ENCODE measurements around the gene COL5A1. TPM values are rescaled to one million over a fixed set of nuclear protein-coding genes. Genes with fewer than 3 reads are reported as not detected.

Gene COL5A1
- total RNA-seq, 1 experiment from 2014 or later, result 9.5 TPM

DNA sequence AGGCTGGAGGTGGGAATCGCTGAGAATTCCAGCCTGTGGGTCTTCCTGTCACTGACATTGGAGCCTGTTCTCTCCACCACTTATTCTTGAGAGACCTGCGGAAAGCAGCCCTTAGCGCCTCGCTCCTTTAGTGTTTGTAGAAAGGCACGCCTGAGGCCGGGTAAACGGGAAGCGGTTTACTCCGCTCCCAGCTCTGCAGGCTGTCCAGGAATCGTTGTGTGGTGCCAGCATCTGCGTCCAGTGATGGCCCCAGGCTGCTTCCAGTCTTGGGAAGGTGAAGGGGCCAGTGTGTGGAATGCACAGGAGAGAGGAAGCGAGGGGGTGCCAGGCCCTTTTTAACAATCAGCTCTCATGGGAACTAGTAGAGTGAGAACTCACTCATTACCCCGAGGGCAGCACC is 194.4 kb downstream of the COL5A1 start:
- Histone ChIP-seq H3K56ac (ENCODE audit: insufficient read length, low read depth, low read length) (no peak overlapping the region), H3K79me2 (ENCODE audit: insufficient read depth, low read length) (no peaks in the 10 kb centered on the region), H3K14ac (ENCODE audit: insufficient read depth, low read length) (no peak overlapping the region; the same call in 1 of the 2 replicates), H3K9me3 (ENCODE audit: control insufficient read depth, low read depth, low read length) (no peaks in the 10 kb centered on the region), H2BK120ac (ENCODE audit: low read depth, low read length, poor library complexity, severe bottlenecking) (no peak overlapping the region), H4K91ac (ENCODE audit: insufficient read length, low read depth, low read length) (no peak overlapping the region), H3T11ph (ENCODE audit: low read length) (no peak overlapping the region), H3K27ac (ENCODE audit: insufficient read length, low read depth, low read length) (no peak overlapping the region), H4K8ac (replicated peaks; ENCODE audit: insufficient read length, low read depth, low read length) (no peak overlapping the region), H3K9ac (ENCODE audit: extremely low read depth, insufficient read length, low read length) (no peak overlapping the region), H3K18ac (ENCODE audit: insufficient read length, low read depth, low read length) (no peak overlapping the region), H2BK5ac (ENCODE audit: insufficient read length, low read length) (no peak overlapping the region), H4K20me1 (ENCODE audit: control insufficient read depth, insufficient read depth, insufficient read length) (no peaks in the 10 kb centered on the region), H2AK5ac (ENCODE audit: insufficient read length, low read length) (no peak overlapping the region), H4K5ac (ENCODE audit: insufficient read length, low read depth, low read length) (no peak overlapping the region), H3K79me1 (ENCODE audit: insufficient read depth, low read depth, low read length, poor library complexity, severe bottlenecking) (no peaks in the 10 kb centered on the region), H3K23me2 (ENCODE audit: insufficient read length, low read depth, low read length, poor library complexity, severe bottlenecking) (no peaks in the 10 kb centered on the region), H3K23ac (ENCODE audit: insufficient read length, low read depth, low read length) (no peak overlapping the region), H2BK12ac (ENCODE audit: insufficient read length, low read depth, low read length) (no peak overlapping the region), H3K4me1 (ENCODE audit: insufficient read depth, low read length) (no peaks in the 10 kb centered on the region), H3K27me3 (ENCODE audit: insufficient read depth, low read length) (no peaks in the 10 kb centered on the region), H2BK20ac (ENCODE audit: low read depth, low read length, poor library complexity, severe bottlenecking) (no peak overlapping the region), H3K4ac (ENCODE audit: low read depth, low read length) (no peak overlapping the region), H3K4me2 (ENCODE audit: insufficient read depth, insufficient read length, low read length) (no peak overlapping the region), H2AFZ (ENCODE audit: low read length) (no peak overlapping the region), H2BK15ac (ENCODE audit: low read depth, low read length) (no peak overlapping the region)
- Mint-ChIP-seq H3K27ac (peak overlapping the region in 1 of 3 experiments; percentile 81; a peak in 1 of 7 replicates), H3K9me3 (no peaks in the 10 kb centered on the region), H3K27me3 (ENCODE audit: low read depth) (no peaks in the 10 kb centered on the region; the same call in 1 of the 2 replicates), H3K4me3 (no peak overlapping the region), H3K36me3 (ENCODE audit: insufficient read depth in 1 of 3, low read depth in 3 of 3) (no peaks in the 10 kb centered on the region; a peak in 1 of 7 replicates), H3K4me1 (peaks cover 0 to 4% of the 10 kb centered on the region in 2 experiments; a peak in 1 of 4 replicates)
- DNase-seq, result no peak
- WGBS (ENCODE audit: extremely low coverage, insufficient read length, low lambda C conversion rate), result no CpG with 5 or more reads among the region's 13 CpGs
- TF ChIP-seq, protein P1, sequence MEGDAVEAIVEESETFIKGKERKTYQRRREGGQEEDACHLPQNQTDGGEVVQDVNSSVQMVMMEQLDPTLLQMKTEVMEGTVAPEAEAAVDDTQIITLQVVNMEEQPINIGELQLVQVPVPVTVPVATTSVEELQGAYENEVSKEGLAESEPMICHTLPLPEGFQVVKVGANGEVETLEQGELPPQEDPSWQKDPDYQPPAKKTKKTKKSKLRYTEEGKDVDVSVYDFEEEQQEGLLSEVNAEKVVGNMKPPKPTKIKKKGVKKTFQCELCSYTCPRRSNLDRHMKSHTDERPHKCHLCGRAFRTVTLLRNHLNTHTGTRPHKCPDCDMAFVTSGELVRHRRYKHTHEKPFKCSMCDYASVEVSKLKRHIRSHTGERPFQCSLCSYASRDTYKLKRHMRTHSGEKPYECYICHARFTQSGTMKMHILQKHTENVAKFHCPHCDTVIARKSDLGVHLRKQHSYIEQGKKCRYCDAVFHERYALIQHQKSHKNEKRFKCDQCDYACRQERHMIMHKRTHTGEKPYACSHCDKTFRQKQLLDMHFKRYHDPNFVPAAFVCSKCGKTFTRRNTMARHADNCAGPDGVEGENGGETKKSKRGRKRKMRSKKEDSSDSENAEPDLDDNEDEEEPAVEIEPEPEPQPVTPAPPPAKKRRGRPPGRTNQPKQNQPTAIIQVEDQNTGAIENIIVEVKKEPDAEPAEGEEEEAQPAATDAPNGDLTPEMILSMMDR (conservative IDR thresholded peaks at IDR 0.05), result no peak
